NB4 (cell line): Measurements from ENCODE around the gene RASGEF1C.
A peak's percentile ranks its signal among the peaks of the same experiment; 100 is the strongest.

ENCODE experiments used
- DNase-seq: peaks from one replicate; pipeline ENCODE4 v3.0.0; 2010; ENCODE audit warnings: low read depth
- H3K4me3 ChIP-seq: one replicate; pipeline ENCODE4 v1.5.1; 2011; ENCODE audit warnings: mild to moderate bottlenecking, low read depth, low read length, moderate library complexity
- CTCF ChIP-seq: IDR thresholded peaks from one replicate; pipeline ENCODE4 v1.5.1; 2012; ENCODE audit warnings: low read depth, low read length
- MAX ChIP-seq: IDR thresholded peaks from 2 replicates; pipeline ENCODE4 v1.6.1; 2011; ENCODE audit warnings: low read depth, low read length
- MYC ChIP-seq: IDR thresholded peaks from 2 replicates; pipeline ENCODE4 v1.6.1; 2011; ENCODE audit warnings: low read depth, low read length
- POLR2A ChIP-seq: IDR thresholded peaks from 2 replicates; pipeline ENCODE4 v1.6.1; 2011; ENCODE audit warnings: mild to moderate bottlenecking; ENCODE audit not compliant: insufficient read length; ENCODE audit errors: extremely low read depth

RASGEF1C gene

GRCh38 chr5:180209137-180209581 is at the start of gene RASGEF1C:
TSS of gene RASGEF1C (minus strand) at chr5:180209211. CDS start at chr5:180138052, 71,159 bp downstream.
- DNase-seq: peak; percentile 72
- H3K4me3 ChIP-seq: no peak within 1 kb of the TSS
- TF ChIP-seq POLR2A (no peak), MYC (no peak), MAX (no peak), CTCF (peak; percentile 14)

- TF ChIP-seq CTCF (no peak), POLR2A (no peak), MYC (no peak), MAX (no peak)
- peak; percentile 17 for DNase-seq
- H3K4me3 ChIP-seq: no peak overlapping the region
Observed at GRCh38 chr5:180253036-180253824, 44.2 kb upstream of the RASGEF1C start.

GRCh38 chr5:180251887-180252286 is 42.9 kb upstream of the RASGEF1C start:
- H3K4me3 ChIP-seq: no peak overlapping the region
- TF ChIP-seq MYC (no peak), MAX (no peak), CTCF (no peak), POLR2A (no peak)
- DNase-seq: no peak

- no peak overlapping the region for H3K4me3 ChIP-seq
- no peak for DNase-seq
- TF ChIP-seq POLR2A (no peak), CTCF (no peak), MAX (no peak), MYC (no peak)
Observed at GRCh38 chr5:180251141-180251540, 42.1 kb upstream of the RASGEF1C start.

GRCh38 chr5:180250329-180250728 is 41.3 kb upstream of the RASGEF1C start:
- no peak overlapping the region for H3K4me3 ChIP-seq
- TF ChIP-seq MAX (no peak), MYC (no peak), POLR2A (no peak), CTCF (no peak)
- no peak for DNase-seq
